ENCODE measurements around the gene PFN4. TPM values are rescaled to one million over a fixed set of nuclear protein-coding genes. Genes with fewer than 3 reads are reported as not detected.

Gene PFN4
- total RNA-seq, 1 experiment from 2014 or later = not detected

DNA sequence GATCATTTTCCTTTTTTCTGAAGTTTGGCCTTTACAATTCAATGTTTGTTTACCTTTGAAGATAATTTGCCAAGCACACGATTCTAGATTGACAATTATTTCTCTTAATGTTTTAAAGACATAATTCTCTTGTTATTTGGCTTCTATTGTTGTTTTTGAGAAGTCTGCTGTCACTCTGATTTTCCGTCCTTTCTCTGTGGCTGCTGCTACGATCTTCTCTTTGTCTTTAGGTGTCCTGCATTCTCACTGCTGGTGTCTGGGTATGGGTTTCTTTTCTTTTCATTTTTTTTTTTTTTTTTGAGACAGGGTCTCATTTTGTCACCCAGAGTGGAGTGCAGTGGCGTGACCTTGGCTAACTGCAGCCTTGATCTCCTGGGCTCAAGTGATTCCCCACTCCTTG, 36.6 kb upstream of the PFN4 start (continued):
- TF ChIP-seq, protein P1, sequence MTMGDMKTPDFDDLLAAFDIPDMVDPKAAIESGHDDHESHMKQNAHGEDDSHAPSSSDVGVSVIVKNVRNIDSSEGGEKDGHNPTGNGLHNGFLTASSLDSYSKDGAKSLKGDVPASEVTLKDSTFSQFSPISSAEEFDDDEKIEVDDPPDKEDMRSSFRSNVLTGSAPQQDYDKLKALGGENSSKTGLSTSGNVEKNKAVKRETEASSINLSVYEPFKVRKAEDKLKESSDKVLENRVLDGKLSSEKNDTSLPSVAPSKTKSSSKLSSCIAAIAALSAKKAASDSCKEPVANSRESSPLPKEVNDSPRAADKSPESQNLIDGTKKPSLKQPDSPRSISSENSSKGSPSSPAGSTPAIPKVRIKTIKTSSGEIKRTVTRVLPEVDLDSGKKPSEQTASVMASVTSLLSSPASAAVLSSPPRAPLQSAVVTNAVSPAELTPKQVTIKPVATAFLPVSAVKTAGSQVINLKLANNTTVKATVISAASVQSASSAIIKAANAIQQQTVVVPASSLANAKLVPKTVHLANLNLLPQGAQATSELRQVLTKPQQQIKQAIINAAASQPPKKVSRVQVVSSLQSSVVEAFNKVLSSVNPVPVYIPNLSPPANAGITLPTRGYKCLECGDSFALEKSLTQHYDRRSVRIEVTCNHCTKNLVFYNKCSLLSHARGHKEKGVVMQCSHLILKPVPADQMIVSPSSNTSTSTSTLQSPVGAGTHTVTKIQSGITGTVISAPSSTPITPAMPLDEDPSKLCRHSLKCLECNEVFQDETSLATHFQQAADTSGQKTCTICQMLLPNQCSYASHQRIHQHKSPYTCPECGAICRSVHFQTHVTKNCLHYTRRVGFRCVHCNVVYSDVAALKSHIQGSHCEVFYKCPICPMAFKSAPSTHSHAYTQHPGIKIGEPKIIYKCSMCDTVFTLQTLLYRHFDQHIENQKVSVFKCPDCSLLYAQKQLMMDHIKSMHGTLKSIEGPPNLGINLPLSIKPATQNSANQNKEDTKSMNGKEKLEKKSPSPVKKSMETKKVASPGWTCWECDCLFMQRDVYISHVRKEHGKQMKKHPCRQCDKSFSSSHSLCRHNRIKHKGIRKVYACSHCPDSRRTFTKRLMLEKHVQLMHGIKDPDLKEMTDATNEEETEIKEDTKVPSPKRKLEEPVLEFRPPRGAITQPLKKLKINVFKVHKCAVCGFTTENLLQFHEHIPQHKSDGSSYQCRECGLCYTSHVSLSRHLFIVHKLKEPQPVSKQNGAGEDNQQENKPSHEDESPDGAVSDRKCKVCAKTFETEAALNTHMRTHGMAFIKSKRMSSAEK (CRISPR knock-in tag; IDR thresholded peaks at IDR 0.05; ENCODE audit: borderline replicate concordance) = no peak
- TF ChIP-seq FOXP1 (CRISPR knock-in tag; IDR thresholded peaks at IDR 0.05; ENCODE audit: borderline replicate concordance) = no peak

- ATAC-seq (no peak), DNase-seq (ENCODE audit: low spot score) (no peak)
- Mint-ChIP-seq H3K4me1 (no peaks in the 10 kb centered on the region), H3K9me3 (peaks cover 25% of the 10 kb centered on the region), H3K27me3 (ENCODE audit: low read depth) (no peaks in the 10 kb centered on the region; the same call in 1 of the 2 replicates), H3K36me3 (peaks cover 13% of the 10 kb centered on the region), H3K4me3 (no peak overlapping the region), H3K27ac (no peak overlapping the region)
- TF ChIP-seq PRRX2 (CRISPR knock-in tag; IDR thresholded peaks at IDR 0.05) (no peak), ZNF138 (CRISPR knock-in tag; conservative IDR thresholded peaks at IDR 0.05) (no peak), NR2C2 (CRISPR knock-in tag; IDR thresholded peaks at IDR 0.05) (no peak), ATF1 (CRISPR knock-in tag; IDR thresholded peaks at IDR 0.05) (no peak), TEAD4 (CRISPR knock-in tag; IDR thresholded peaks at IDR 0.05) (no peak)
- ChIA-PET CTCF (no interaction called here), POLR2A (no interaction called here)
Measured at GRCh38 chr2:24158131-24158530, 35.0 kb upstream of the PFN4 start.

GRCh38 chr2:24153478-24153877, 30.3 kb upstream of the PFN4 start:
- H3K9me3 Mint-ChIP-seq = peaks cover 7% of the 10 kb centered on the region
- H3K27me3 Mint-ChIP-seq (ENCODE audit: low read depth) = no peaks in the 10 kb centered on the region
- CTCF ChIA-PET = interaction anchor here (1.1 kb wide), 1 partner anchor 11 kb away, joined by 4 read pairs; no protein-coding TSS in a partner anchor
- H3K4me1 Mint-ChIP-seq = no peaks in the 10 kb centered on the region
- H3K36me3 Mint-ChIP-seq = peaks cover 3% of the 10 kb centered on the region; the same call in 1 of the 2 replicates
- no peak overlapping the region for H3K27ac Mint-ChIP-seq
- POLR2A ChIA-PET = interaction anchor here (1.1 kb wide), 1 partner anchor 11 kb away, joined by 3 read pairs; no protein-coding TSS in a partner anchor
- no peak overlapping the region for H3K4me3 Mint-ChIP-seq
- ATAC-seq (no peak), DNase-seq (ENCODE audit: low spot score) (no peak)
- TF ChIP-seq, protein P2, sequence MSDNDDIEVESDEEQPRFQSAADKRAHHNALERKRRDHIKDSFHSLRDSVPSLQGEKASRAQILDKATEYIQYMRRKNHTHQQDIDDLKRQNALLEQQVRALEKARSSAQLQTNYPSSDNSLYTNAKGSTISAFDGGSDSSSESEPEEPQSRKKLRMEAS (CRISPR knock-in tag; IDR thresholded peaks at IDR 0.05) = no peak
- TF ChIP-seq E2F4 (CRISPR knock-in tag; IDR thresholded peaks at IDR 0.05; ENCODE audit: borderline replicate concordance, low read depth) = no peak
- no peak for TF ChIP-seq ZSCAN18 (CRISPR knock-in tag; IDR thresholded peaks at IDR 0.05)
- TF ChIP-seq NFATC4 (CRISPR knock-in tag; IDR thresholded peaks at IDR 0.05) = no peak
- TF ChIP-seq, protein P3, sequence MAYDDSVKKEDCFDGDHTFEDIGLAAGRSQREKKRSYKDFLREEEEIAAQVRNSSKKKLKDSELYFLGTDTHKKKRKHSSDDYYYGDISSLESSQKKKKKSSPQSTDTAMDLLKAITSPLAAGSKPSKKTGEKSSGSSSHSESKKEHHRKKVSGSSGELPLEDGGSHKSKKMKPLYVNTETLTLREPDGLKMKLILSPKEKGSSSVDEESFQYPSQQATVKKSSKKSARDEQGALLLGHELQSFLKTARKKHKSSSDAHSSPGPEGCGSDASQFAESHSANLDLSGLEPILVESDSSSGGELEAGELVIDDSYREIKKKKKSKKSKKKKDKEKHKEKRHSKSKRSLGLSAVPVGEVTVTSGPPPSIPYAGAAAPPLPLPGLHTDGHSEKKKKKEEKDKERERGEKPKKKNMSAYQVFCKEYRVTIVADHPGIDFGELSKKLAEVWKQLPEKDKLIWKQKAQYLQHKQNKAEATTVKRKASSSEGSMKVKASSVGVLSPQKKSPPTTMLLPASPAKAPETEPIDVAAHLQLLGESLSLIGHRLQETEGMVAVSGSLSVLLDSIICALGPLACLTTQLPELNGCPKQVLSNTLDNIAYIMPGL (CRISPR knock-in tag; IDR thresholded peaks at IDR 0.05) = no peak
- no peak for TF ChIP-seq ERG (CRISPR knock-in tag; IDR thresholded peaks at IDR 0.05)
- TF ChIP-seq ESRRA (CRISPR knock-in tag; IDR thresholded peaks at IDR 0.05; ENCODE audit: borderline replicate concordance) = no peak
- TF ChIP-seq NR1H2 (CRISPR knock-in tag; IDR thresholded peaks at IDR 0.05) = no peak
- no peak for TF ChIP-seq ATF6 (CRISPR knock-in tag; IDR thresholded peaks at IDR 0.05)
- TF ChIP-seq ATF1 (CRISPR knock-in tag; IDR thresholded peaks at IDR 0.05) = no peak
- TF ChIP-seq, protein P4, sequence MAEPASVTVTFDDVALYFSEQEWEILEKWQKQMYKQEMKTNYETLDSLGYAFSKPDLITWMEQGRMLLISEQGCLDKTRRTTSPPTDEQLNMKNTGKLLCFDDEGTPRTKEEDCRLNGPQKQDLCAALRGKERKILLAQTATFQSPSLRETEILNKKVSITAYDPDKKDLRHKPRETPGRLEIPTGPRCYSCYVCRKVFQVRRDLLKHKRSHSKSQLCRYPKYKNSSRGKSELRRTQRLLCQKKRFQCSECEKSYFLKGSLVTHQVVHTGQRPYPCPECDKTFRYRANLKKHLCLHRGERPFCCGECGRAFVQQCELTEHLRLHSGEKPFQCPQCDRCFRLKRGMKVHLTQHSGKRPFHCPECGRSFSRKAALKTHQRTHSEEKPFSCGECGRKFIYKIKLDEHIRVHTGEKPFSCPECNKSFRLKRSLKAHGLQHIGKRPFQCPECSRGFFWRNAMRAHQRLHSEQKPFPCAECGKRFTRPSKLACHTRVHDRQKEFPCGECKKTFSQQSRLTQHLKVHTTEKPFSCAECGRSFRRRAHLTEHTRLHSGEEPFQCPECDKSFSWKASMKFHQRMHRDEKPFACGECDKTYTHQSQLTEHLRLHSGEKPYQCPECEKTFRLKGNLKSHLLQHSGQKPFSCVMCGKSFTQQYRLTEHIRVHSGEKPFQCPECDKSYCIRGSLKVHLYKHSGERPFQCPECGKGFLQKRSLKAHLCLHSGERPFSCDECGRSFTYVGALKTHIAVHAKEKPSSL (CRISPR knock-in tag; conservative IDR thresholded peaks at IDR 0.05) = no peak
